GM19025 (cell line): ENCODE results near the gene SERPINB7.

Source experiments
- ATAC-seq: cut with Tn5 transposase; IDR thresholded peaks from one replicate; pipeline ENCODE4 v1.9.1; 2021; ENCODE audit warnings: mild to moderate bottlenecking, low read depth, moderate library complexity; ENCODE audit not compliant: unreplicated experiment

Gene SERPINB7

DNA sequence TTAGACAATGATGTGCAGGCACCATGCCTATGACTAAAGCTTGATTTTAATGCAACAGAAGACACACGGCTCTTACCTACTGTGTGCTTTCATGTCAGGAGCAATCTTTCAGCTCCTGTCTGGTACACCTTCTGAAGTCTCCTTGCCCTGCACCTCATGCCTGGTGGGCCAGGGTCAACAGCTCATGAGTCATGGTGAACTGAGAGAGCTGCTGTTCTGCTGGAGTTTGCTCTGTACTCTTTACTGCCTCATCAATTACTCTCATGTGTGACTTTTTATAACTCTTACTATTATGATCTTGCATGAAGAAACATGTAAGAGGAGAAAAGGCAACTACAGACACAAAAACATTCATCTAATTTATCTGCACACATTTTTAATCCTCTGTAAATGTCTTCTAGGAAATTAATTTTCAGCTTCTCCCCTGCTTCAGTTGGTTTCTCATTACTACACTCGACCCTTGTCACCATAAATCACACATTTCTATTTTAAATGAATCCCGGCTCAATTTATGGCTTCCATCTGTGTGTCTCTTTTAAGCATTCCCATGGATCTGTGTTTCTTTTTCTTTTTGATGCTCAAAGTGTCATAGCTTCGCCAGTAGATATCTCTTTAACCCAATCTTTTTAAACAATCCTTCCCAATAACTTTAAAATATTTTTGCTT lies 9.7 kb downstream of the SERPINB7 start:
- no peak for ATAC-seq

DNA sequence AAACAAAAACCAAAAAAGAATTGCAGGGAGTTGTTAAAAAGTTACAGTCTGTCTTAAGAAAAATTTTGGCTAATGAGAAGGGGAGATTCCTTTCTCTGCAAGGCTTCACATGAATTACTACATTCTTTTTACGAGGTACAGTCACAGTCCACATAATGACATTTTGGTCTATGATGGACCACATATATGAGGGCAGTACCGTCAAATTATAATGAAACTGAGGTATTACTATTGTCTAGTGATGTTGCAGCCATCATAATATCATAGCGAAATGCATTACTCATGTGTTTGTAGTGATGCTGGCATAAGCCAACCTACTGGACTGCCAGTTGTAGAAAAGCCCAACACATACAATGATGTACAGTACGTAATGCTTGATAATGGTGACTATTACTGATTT lies 12.5 kb downstream of the SERPINB7 start:
- ATAC-seq: no peak

DNA sequence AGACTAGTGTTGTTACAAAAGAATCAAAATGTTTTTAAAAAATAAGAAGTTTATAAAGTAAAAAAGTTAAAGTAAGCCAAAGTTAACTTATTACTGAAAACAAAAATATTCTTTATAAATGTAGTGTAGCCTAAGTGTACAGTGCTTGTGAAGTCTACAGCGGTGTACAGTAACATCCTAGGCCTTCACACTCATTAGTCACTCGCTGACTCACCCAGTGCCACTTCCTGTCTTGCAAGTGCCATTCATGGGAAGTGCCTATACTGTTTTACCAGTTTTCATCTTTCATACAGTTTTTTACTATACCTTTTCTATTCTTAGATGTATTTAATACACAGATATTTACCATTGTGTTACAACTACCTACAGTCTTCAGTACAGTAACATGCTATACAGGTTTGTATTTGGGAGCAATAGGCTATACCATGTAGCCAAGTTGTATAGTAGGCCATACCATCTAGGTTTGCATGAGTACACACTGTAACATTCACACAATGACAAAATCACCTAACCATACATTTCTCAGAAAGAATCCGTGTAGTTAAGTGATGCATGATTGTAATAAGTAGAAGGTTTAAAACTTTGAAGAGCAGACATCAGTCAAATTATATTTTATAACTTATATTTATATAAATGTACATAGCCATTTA lies 13.4 kb downstream of the SERPINB7 start:
- no peak for ATAC-seq

DNA sequence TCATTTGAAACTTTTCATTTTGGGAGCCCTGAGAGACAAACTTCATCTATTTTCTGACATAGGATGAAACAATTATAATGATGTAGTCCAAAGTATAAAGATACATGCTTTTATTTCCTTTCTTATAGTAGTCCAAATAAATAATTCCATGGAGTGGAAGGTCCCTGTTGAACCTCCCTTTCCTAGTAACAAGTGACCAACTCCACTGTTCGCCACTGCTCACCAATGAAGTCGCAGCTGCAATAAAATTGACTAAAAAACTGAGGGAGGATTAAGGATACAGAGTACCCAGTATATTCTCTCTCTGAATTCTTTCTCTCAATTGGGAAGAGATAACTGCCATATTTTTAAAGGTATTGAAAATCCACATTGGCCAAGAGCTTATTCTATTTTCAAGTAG lies 14.1 kb downstream of the SERPINB7 start:
- no peak for ATAC-seq

DNA sequence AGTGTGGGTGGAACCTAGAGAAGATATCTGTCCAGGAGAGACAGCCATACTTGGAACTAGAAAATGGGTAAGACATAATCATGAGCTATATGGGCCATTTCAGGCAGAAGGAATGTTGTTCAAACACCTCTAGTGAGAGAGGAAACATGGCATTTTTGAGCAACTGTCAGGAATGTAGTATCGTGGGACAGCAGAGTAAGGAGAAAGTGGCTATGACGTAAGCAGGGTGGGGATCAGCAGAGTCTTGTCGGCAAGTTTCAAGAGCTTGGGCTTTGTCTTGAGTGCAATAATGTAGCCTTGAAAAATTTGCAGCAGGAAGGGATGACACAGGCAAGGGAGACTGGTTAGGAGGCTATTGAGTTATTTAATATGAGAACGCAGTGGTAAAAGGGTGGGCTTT lies 20.4 kb downstream of the SERPINB7 start:
- ATAC-seq: no peak

DNA sequence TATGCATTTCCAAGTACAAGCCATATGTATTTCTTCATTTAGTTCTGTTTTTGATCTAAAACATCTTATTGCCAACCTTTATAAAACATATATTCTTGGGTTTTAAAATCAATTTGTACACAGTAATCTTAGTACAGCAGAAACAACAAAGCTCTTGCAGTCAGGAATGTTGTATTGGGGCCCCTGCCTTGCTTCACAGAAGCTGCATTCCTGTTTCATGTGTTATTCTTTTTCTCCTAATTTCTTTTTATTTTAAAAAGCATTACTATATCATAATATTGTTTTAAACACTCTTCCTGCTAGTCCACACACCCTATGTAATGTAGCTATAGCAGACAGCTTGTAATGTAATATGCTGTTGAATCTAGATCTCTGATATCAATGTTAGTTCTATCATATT lies 24.0 kb downstream of the SERPINB7 start:
- ATAC-seq: no peak

DNA sequence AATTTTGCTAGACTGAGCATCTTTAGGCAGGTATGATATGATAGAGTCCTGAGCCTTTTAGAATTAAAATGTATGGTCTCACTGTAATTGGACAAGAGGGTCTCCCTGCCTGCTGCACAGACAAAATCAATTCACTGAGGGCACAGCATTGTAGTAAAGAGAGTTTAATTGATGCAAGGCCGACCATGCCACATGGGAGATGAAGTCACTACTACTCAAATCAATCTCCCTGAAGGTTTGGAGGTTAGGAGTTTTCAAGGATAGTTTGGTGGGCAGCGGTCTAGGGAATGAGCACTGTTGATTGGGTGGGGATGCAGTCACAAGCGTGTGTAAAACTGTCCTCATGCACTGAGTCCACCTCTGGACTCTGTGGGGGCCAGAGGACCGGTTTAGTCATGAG lies 26.1 kb downstream of the SERPINB7 start:
- no peak for ATAC-seq

DNA sequence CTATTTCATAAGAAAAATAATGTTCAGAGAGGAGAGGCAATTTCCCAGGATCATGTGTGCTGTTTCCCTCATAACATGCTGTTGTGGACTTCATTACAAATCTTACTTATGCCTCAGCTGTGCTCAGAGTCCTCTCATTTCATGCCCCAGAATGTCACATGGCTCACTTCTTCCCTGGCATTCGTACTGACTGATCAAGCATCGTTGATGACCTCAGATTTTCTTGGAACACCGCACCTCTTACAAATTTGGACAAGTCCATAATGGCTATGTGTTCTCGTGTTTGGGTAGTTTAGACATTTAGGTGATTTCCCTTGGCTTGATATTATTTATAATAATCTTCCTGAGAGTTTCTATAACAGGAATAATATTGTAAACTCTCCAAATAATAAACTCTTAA lies 32.9 kb downstream of the SERPINB7 start:
- no peak for ATAC-seq

DNA sequence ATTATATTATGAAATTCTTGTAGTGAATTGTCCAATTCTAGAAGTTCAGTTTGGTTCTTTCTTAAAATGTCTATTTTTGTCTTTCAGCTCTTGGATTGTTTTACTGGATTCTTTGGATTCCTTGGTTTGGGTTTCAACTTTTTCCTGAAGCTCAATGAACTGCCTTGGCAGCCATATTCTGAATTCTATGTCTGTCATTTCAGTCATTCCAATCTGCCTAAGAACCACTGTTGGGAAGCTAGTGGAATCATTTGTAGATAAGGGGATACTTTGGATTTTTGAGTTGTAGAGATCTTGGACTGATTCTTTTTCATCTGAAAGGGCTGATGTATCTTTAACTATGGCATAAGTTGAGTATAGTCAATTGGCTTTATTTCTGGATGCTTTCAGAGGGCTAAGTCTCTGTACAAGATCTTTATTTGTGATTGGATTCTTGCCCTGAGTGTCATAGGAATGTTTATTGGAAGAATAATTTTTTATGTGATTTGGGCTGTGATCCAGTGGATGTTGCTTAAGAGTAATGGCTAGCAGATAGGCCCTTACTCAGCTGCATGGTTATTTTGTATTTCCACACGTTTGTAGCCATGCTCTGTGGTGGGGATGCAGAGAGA lies 42.3 kb downstream of the SERPINB7 start:
- no peak for ATAC-seq

DNA sequence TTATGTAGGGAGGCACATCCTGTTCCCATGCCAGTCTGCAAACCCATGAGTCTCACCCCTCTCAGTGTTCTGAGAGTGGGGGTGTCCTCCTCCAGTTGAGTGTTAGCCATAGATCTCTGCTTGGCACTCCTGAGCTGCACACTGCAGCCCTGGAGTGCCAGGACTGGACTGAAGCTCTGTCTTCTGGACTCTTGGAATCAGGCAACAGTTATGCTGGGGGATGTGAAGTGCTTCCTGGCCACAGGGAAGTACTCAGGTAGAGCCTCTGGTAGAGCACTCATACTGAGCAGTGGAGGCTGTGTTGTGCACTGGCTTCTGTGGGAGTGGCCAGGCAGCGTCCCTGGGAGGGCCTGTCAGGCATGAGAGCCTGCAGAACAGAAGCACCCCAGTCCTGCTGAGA lies 43.0 kb downstream of the SERPINB7 start:
- no peak for ATAC-seq

DNA sequence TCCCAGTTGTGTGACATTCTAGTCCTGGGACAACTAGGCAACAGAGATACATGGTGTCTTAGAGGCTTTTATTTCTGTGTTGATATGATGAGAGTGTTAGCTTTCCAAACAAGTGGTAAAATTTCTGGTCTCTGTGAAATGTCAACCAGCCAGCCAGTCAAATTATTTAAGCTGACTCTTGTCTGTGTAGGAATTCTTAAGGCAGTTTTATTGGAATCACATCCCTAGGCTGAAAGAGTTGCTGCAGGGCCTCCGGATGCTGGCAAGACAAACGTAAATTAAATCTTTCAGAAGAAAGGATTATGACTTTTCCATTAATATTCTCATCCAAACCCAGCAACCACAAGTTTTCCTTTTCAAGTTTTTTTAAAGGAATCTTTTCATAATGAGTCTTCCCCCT lies 44.6 kb downstream of the SERPINB7 start:
- ATAC-seq: no peak

DNA sequence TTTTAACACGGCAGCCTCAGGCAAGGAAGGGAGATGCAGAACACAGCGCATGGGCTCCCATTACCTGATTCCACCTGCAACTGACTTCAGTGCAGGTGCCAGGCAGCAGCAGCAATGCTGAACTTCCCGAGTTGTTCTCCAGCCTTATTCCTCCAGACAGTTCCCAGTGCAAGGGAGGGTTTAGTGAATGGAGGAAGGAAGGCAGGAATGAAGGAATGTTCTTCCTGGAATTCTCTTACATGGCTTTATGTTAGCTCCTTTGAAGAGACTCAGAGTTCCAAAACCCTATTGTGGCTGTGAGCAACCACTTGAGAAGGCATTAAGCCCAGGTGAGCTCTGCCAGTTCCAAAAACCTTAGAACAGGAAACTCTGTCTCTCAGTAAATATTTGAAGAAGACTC lies 45.5 kb downstream of the SERPINB7 start:
- ATAC-seq: no peak

DNA sequence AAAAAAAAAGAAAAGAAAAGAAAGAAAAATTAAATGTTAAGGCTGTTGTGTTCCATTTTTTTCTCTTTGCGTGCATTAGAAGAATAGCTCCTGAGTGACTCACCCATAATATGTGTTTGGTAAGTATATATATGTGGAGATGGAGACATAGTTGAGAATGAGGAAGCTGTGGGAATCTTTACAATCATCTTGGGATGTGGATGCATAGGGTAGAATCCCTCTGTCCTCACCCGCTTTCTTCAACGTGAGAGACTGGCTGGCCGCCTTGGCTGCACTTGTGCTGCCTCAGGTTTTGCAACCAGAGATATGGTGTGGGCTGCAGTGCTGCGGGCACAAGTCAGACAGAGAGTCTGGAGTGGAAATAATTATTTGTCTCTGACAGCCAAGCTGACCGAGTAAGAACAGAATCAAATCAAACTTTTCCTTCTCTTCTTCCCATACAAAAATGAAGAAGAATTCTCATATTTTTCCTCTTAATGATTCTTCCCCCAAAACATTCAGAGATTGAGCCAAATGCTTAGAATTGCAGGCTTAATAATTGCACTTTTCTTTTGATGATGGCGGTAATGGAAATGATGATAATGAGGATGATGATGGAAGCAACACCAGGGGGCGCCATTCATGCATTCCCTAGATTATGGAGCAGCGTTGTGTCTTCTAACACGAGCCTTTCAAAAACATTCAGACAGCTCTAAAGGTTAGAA lies 48.5 kb downstream of the SERPINB7 start:
- ATAC-seq: no peak

DNA sequence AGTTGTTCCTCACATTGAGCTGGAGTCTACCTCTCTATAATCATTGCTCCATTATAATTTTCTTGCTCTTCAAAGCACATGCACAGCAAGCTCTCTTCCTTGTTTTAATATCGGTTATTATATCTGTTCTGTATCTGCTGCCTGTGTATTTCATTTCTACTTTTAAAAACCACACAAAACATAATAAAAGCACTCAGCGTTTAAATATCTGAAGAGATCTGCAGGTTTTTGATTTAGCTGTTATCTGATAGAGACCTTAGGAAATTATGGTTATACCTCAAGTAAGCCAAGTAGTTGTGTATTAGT lies 49.0 kb downstream of the SERPINB7 start:
- no peak for ATAC-seq

DNA sequence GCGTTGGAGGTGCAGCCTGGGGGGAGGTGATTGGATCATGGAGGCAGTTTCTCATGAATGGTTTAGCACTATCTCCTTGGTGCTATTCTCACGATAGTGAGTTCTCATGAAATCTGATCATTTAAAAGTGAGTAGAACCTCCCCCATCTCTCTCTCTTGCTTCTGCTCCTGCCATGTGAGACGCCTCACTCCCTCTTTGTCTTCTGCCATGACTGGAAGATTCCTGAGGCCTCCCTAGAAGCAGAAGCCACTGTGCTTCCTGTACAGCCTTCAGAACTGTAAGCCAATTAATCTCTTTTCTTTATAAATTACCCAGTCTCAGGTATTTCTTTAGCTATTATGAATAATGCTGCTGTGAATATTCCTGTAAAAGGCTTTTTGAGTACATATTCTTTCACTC lies 52.9 kb downstream of the SERPINB7 start:
- no peak for ATAC-seq

DNA sequence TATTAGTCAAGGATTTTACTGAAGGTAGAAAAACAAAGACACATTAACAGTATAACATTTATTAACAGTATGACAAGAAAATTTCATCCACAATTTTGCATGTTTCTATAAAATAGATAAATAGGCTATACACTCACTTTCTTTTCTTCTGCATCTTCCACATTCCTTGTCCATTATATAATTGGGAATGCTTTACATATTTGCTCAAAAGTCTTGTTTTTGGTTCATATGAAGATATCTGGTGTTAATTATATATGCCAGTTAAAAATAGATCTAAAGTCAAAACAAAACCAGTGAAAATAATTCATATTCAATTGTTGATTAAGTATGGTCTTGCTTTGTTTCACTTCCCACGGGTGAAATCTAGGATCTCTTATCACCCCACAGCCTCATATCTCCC lies 53.4 kb downstream of the SERPINB7 start:
- ATAC-seq: no peak

DNA sequence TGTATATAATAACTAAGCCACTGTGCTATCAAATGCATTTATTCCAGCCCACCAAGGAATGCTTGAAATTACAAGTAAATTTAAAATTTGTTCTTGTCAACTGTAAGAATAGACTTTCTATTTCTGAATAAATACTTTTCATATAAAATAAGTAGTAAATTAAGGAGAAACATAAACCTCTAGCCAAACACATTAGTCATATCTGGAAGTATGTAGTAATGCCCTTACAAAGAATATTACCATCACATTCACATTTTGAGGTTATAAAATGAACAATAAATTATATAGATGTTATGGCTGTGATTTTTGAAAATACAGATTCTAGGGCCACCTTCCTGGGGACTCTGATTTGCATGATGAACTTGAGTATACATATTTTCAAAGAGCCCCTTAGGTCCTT lies 54.7 kb downstream of the SERPINB7 start:
- no peak for ATAC-seq

DNA sequence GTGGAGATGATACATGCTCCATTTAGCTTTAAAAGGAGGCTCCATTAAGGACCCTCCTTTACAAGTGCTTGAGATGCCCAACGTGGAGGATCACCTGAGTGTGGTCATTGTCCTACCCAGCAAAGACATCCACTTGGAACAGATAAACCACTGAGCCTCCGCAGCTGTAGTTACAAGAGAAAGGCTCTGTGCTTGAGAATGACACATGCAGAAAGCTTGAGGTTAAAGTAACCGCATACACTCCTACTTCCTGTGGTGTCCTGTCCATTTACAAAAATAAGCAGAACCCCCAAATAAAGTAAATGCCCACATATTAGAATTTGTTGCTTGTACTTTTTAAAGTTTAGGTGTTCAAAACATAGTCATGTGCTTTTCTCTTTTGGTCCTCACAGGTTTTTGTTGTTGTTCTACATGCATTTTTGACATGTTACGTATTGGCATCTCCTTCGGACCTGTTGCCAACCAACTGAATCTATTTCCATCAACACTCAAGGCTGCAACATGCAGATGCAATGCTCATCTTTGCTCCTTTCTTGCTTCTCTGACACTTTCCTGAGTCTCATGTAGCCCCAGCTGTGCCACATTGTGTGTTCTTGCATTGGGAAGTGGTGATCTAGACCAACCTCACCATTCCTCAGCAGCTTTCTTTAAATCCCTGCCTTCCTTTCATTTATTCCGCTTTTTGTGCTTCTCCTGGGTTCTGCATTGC lies 56.0 kb downstream of the SERPINB7 start:
- peak; percentile 84 for ATAC-seq

DNA sequence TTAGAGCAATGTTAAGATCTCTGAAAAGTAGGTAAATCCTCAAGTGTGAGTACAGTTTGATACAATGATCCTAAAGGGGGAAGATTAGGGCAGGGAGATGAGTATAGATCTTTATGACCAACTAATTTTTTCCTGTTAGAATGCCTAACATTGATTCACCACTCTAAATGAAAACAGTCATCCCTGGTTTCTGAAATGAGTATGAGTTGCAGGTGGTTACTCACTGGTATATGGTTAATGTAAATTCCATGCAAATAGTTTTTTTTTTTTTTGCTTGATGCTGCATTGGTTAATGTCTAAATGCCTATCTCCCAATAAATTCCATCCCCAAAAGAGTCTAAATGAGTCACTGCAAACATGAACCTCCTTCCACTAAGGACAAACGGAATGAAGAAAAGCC lies 57.3 kb downstream of the SERPINB7 start:
- peak; percentile 58 for ATAC-seq

DNA sequence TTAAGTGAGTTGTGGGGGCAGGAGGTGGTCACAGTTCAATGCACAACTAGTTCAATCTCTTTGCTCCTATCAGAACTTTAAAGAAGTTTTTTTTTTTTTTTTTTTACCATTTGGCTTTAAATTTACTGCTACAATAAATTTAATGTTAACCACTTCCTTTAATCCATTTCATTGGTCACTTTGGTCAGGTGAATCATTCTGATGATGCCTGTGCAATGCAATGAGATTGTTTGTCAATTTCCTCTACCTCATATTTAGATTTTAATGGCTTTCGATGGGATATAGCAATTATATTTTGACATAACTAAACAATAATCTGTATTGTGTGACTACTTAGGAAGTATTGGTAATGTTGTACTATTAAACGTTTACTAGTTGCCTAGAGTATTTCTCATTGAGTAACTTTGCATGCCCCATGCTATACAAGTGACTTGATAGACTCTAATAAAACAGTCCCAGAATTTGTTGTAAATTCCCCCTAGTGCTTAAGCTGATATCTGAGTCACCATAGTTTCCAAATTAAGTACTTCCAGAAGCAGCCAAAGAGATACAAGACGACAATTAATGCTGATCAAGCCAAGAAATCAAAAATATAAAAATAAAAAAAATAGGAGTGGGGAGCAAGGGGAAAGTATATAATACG lies 59.4 kb downstream of the SERPINB7 start:
- ATAC-seq: no peak

DNA sequence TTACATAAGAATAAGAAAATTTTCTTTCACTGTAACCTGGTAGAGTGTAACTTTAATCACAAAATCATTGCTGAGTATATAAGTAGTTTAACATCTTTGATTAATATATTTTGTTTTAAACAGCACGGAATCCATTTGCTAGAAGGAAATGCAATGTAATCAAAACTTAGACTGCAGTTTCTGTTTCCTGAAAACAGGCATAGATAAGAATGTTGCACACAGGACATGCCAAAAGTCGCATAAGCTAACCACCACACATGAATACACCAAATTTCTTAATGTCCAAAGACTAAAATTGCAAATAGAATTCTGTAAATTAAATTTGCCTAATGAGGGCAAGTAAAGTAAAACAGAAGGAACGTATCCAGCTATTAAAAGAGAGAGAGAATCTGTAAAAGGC lies 61.2 kb downstream of the SERPINB7 start:
- no peak for ATAC-seq
